ENCODE measurements around the gene TMEM41B. TPM values are rescaled to one million over a fixed set of nuclear protein-coding genes. Genes with fewer than 3 reads are reported as not detected.

Gene TMEM41B
- polyA plus RNA-seq, 1 experiment = 18.7 TPM

GRCh38 chr11:9347100-9347499, 32.7 kb upstream of the TMEM41B start:
- H3K36me3 ChIP-seq (ENCODE audit: control insufficient read depth, insufficient read depth, low read length) = no peaks in the 10 kb centered on the region
- ChIA-PET POLR2A (no interaction called here), CTCF (no interaction called here)
- no peak for DNase-seq (ENCODE audit: low read depth)
- H3K4me3 ChIP-seq (ENCODE audit: low read depth, low read length) = no peak overlapping the region
- H3K27me3 ChIP-seq (ENCODE audit: control insufficient read depth, insufficient read depth, low read length) = no peaks in the 10 kb centered on the region
- TF ChIP-seq CTCF (IDR thresholded peaks at IDR 0.05; ENCODE audit: insufficient read depth, low read depth, low read length) = no peak

GRCh38 chr11:9344061-9344680, 29.8 kb upstream of the TMEM41B start:
- ChIA-PET POLR2A (no interaction called here), CTCF (no interaction called here)
- Histone ChIP-seq H3K27me3 (ENCODE audit: control insufficient read depth, insufficient read depth, low read length) (no peaks in the 10 kb centered on the region), H3K36me3 (ENCODE audit: control insufficient read depth, insufficient read depth, low read length) (no peaks in the 10 kb centered on the region), H3K4me3 (ENCODE audit: low read depth, low read length) (no peak overlapping the region)
- no peak for DNase-seq (ENCODE audit: low read depth)
- no peak for TF ChIP-seq CTCF (IDR thresholded peaks at IDR 0.05; ENCODE audit: insufficient read depth, low read depth, low read length)

- TF ChIP-seq CTCF (IDR thresholded peaks at IDR 0.05; ENCODE audit: insufficient read depth, low read depth, low read length) = no peak
- H3K27me3 ChIP-seq (ENCODE audit: control insufficient read depth, insufficient read depth, low read length) = no peaks in the 10 kb centered on the region
- no peaks in the 10 kb centered on the region for H3K36me3 ChIP-seq (ENCODE audit: control insufficient read depth, insufficient read depth, low read length)
- DNase-seq (ENCODE audit: low read depth) = no peak
- no peak overlapping the region for H3K4me3 ChIP-seq (ENCODE audit: low read depth, low read length)
- CTCF ChIA-PET = interaction anchor here (0.6 to 1.5 kb wide), 3 partner anchors 10 to 1368 kb away, joined by 3 to 4 read pairs (median 3); no protein-coding TSS in a partner anchor
- POLR2A ChIA-PET = no interaction called here
Observed at GRCh38 chr11:9341638-9342178, 27.3 kb upstream of the TMEM41B start.

GRCh38 chr11:9332655-9333054, 18.3 kb upstream of the TMEM41B start:
- POLR2A ChIA-PET = no interaction called here
- CTCF ChIA-PET = interaction anchor here (1.0 kb wide), 1 partner anchor 10 kb away, joined by 4 read pairs; no protein-coding TSS in a partner anchor

More at GRCh38 chr11:9332655-9333054, 18.3 kb upstream of the TMEM41B start:
- H3K36me3 ChIP-seq (ENCODE audit: control insufficient read depth, insufficient read depth, low read length) = no peaks in the 10 kb centered on the region
- TF ChIP-seq CTCF (IDR thresholded peaks at IDR 0.05; ENCODE audit: insufficient read depth, low read depth, low read length) = no peak
- no peak for DNase-seq (ENCODE audit: low read depth)
- H3K27me3 ChIP-seq (ENCODE audit: control insufficient read depth, insufficient read depth, low read length) = no peaks in the 10 kb centered on the region
- H3K4me3 ChIP-seq (ENCODE audit: low read depth, low read length) = no peak overlapping the region
